IMR-90 (cell line): ENCODE measurements around the gene OVOL3. TPM values are rescaled to one million over a fixed set of nuclear protein-coding genes. Genes with fewer than 3 reads are reported as not detected.

Source experiments
- ATAC-seq: fragments of 200-7000 bp; cut with Tn5 transposase; 2 replicates; pipeline ENCODE4 v1.9.1; 2020; ENCODE audit warnings: low read depth, mild to moderate bottlenecking, moderate library complexity
- BruUV-seq: library from RNA; stranded (reverse); fragments of 400-500 nt; replicated peaks from 2 replicates; lab custom pipeline; 2021; lab: Mats Ljungman, UMichigan
- CTCF ChIA-PET: fragments of 300-600 bp; formaldehyde crosslinking; extraction: SDS; loops from one replicate; lab custom pipeline; 2021; ENCODE audit warnings: antibody characterized with exemption; lab: Yijun Ruan, JAX
- POLR2A ChIA-PET: fragments of 300-600 bp; sonication (Branson Sonifier 250); formaldehyde crosslinking; loops from one replicate; lab custom pipeline; 2022; ENCODE audit warnings: antibody characterized with exemption; ENCODE audit not compliant: unreplicated experiment; lab: Charles Lee
- DNase-seq: peaks from one replicate; pipeline ENCODE4 v3.0.0; 2013
- H2AFZ ChIP-seq: replicated peaks from 2 replicates; pipeline ENCODE3; 2013; ENCODE audit warnings: low read length, mild to moderate bottlenecking; ENCODE audit not compliant: poor library complexity
- H2AK5ac ChIP-seq: 2 replicates; pipeline ENCODE4 v1.6.1; 2013; ENCODE audit warnings: low read depth, low read length, inconsistent platforms
- H2AK9ac ChIP-seq: replicated peaks from 2 replicates; pipeline ENCODE3; 2013; ENCODE audit warnings: mild to moderate bottlenecking, low read depth, low read length, moderate library complexity; ENCODE audit not compliant: poor library complexity
- H2BK120ac ChIP-seq: 2 replicates; pipeline ENCODE4 v1.6.1; 2013; ENCODE audit warnings: low read depth, low read length, inconsistent platforms
- H2BK15ac ChIP-seq: 3 replicates; pipeline ENCODE4 v1.6.1; 2013; ENCODE audit warnings: low read depth, low read length, inconsistent platforms
- H2BK20ac ChIP-seq: 2 replicates; pipeline ENCODE4 v1.6.1; 2013; ENCODE audit warnings: low read depth, mild to moderate bottlenecking, inconsistent platforms, low read length, moderate library complexity
- H2BK5ac ChIP-seq: 2 replicates; pipeline ENCODE4 v1.6.1; 2013; ENCODE audit warnings: mild to moderate bottlenecking, low read depth, low read length, inconsistent platforms; ENCODE audit not compliant: poor library complexity, severe bottlenecking
- H3K14ac ChIP-seq: replicated peaks from 2 replicates; pipeline ENCODE4 v1.6.1; 2013; ENCODE audit warnings: low read depth, low read length, inconsistent platforms
- H3K18ac ChIP-seq: 2 replicates; pipeline ENCODE4 v1.6.1; 2013; ENCODE audit warnings: low read depth, low read length, control low read depth
- H3K23ac ChIP-seq: 2 replicates; pipeline ENCODE4 v1.6.1; 2013; ENCODE audit warnings: low read depth, low read length, inconsistent platforms
- H3K27ac ChIP-seq: 2 replicates; pipeline ENCODE4 v1.5.1; 2013; ENCODE audit warnings: mild to moderate bottlenecking, control low read depth, low read length; ENCODE audit not compliant: insufficient read depth
- H3K27me3 ChIP-seq: 2 replicates; pipeline ENCODE4 v1.6.1; 2013; ENCODE audit warnings: low read length; ENCODE audit not compliant: control insufficient read depth, insufficient read depth
- H3K36me3 ChIP-seq: 2 replicates; pipeline ENCODE4 v1.6.1; 2013; ENCODE audit warnings: low read length, mixed read lengths; ENCODE audit not compliant: control insufficient read depth, insufficient read depth
- H3K4ac ChIP-seq: 2 replicates; pipeline ENCODE4 v1.6.1; 2013; ENCODE audit warnings: low read depth, low read length, inconsistent platforms
- H3K4me1 ChIP-seq: 2 replicates; pipeline ENCODE4 v1.6.1; 2013; ENCODE audit warnings: low read length, mixed read lengths; ENCODE audit not compliant: control insufficient read depth, insufficient read depth
- H3K4me2 ChIP-seq: 2 replicates; pipeline ENCODE4 v1.6.1; 2013; ENCODE audit warnings: low read depth, mild to moderate bottlenecking, control low read depth, low read length, moderate library complexity
- H3K4me3 ChIP-seq: 2 replicates; pipeline ENCODE4 v1.5.1; 2013; ENCODE audit warnings: low read depth, mild to moderate bottlenecking, control low read depth, low read length, moderate library complexity; ENCODE audit not compliant: insufficient read depth
- H3K56ac ChIP-seq: 2 replicates; pipeline ENCODE4 v1.6.1; 2013; ENCODE audit warnings: low read length, inconsistent platforms; ENCODE audit not compliant: insufficient read depth; ENCODE audit errors: extremely low read depth
- H3K79me1 ChIP-seq, 2 experiments: 2 replicates each; pipeline ENCODE4 v1.6.1; 2013; ENCODE audit warnings: low read length in 2 of 2, inconsistent platforms in 1 of 2, low read depth in 1 of 2
- H3K9ac ChIP-seq: 2 replicates; pipeline ENCODE4 v1.6.1; 2013; ENCODE audit warnings: low read depth, low read length, control low read depth
- H3K9me1 ChIP-seq: 2 replicates; pipeline ENCODE4 v1.6.1; 2013; ENCODE audit warnings: low read length, inconsistent platforms; ENCODE audit not compliant: insufficient read depth
- H3K9me3 ChIP-seq: 2 replicates; pipeline ENCODE4 v1.6.1; 2013; ENCODE audit warnings: low read length; ENCODE audit not compliant: control insufficient read depth, insufficient read depth
- H4K20me1 ChIP-seq: 2 replicates; pipeline ENCODE4 v1.6.1; 2013; ENCODE audit warnings: low read length, inconsistent platforms; ENCODE audit not compliant: insufficient read depth
- H4K5ac ChIP-seq: 2 replicates; pipeline ENCODE4 v1.6.1; 2013; ENCODE audit warnings: mild to moderate bottlenecking, low read depth, low read length, control low read depth
- H4K8ac ChIP-seq, 2 experiments: 2 replicates each; pipeline ENCODE4 v1.6.1; 2013; ENCODE audit warnings: low read depth in 2 of 2, low read length in 2 of 2, control low read depth in 1 of 2, inconsistent platforms in 1 of 2
- H4K91ac ChIP-seq: 2 replicates; pipeline ENCODE4 v1.6.1; 2013; ENCODE audit warnings: low read depth, low read length, inconsistent platforms; ENCODE audit not compliant: insufficient read depth
- CTCF ChIP-seq: conservative IDR thresholded peaks from 2 replicates; pipeline ENCODE4 v1.5.1; 2012; ENCODE audit warnings: mild to moderate bottlenecking, low read depth, low read length, improper control_type of control experiment
- RFX5 ChIP-seq: IDR thresholded peaks from 2 replicates; pipeline ENCODE4 v1.8.0; 2012; ENCODE audit warnings: low read depth, mild to moderate bottlenecking, low read length, moderate library complexity
- WGBS, 2 experiments: methylation state at CpG; one replicate each; pipeline versions ENCODE4 v1.1.5 to v1.1.7; 2013; ENCODE audit warnings: missing lambda C conversion rate in 2 of 2; ENCODE audit not compliant: insufficient read length in 1 of 2; ENCODE audit errors: extremely low coverage in 2 of 2; 5-methylcytosine and 5-hydroxymethylcytosine counted together
- dilution Hi-C: fragments of 300-500 bp; cut with HindIII; formaldehyde crosslinking; loops from one replicate; pipeline ENCODE4 v1.14.3; 2018; ENCODE audit warnings: low sequenced_read_pairs; ENCODE audit not compliant: unreplicated experiment
- in situ Hi-C: fragments of 300-500 bp; cut with MboI; formaldehyde crosslinking; loops from 3 replicates; pipeline ENCODE4 v1.14.3; 2019; ENCODE audit warnings: low sequenced_read_pairs, inconsistent platforms, mixed read lengths
- intact Hi-C: fragments of 100-400 bp; cut with micrococcal nuclease; formaldehyde crosslinking; loops from 2 replicates; pipeline ENCODE4 v1.10.0; 2022
- polyA plus RNA-seq, 3 experiments: library from polyadenylated mRNA; depleted of rRNA; stranded (reverse); fragments of >200 nt; gene quantifications; 2 replicates each; pipeline ENCODE4 v1.2.3, GENCODE V29; 2012; ENCODE audit warnings: low replicate concordance in 1 of 3
- total RNA-seq: library from RNA; depleted of rRNA; stranded (reverse); fragments of >200 nt; gene quantifications from 2 replicates; pipeline ENCODE4 v1.2.3, GENCODE V29; 2012

Gene OVOL3
- total and polyA plus RNA-seq, 2 of the 4 experiments (the other 2 are of a cell fraction), result not detected

DNA sequence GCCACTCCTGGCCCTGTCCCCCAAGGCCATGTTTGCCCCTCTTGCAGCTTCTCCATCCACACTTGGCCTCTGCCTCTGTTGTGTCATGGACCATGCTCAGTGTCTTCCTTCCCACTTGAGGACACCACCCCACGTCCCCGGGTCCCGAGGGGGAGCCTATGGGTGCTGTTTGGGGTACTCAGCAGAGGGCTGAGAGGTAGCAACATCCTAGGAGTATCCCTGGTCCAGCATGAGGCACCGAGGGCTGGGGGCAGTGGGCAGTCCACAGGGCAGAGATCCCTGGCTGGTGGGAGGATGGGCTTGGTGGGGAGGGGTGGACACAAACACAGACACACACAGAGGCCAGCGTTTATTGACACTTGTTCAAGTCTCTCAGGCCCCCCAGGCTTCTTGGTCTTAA, 39.6 kb downstream of the OVOL3 start:
- peaks cover 18% of the 10 kb centered on the region for H4K20me1 ChIP-seq
- no peaks in the 10 kb centered on the region for H3K27me3 ChIP-seq
- H4K5ac ChIP-seq, result no peak overlapping the region
- no peaks in the 10 kb centered on the region for H3K9me3 ChIP-seq
- H2BK15ac ChIP-seq, result no peak overlapping the region; the same call in 2 of the 3 replicates
- H2AK9ac ChIP-seq, result no peak overlapping the region
- dilution Hi-C loops, result no loop called here
- DNase-seq (no peak), ATAC-seq (no peak; the same call in 1 of the 2 replicates)
- no CpG with 5 or more reads among the region's 5 CpGs for WGBS, 2 experiments
- H3K23ac ChIP-seq, result peak overlapping the region; percentile 65; the same call in 1 of the 2 replicates
- no peak overlapping the region for H4K91ac ChIP-seq
- no peak overlapping the region for H2AFZ ChIP-seq
- H3K56ac ChIP-seq, result no peak overlapping the region
- intact Hi-C loops, result no loop called here
- peaks cover 6% of the 10 kb centered on the region; the same call in 1 of the 2 replicates for H3K4me1 ChIP-seq
- no peak overlapping the region for H3K4me3 ChIP-seq
- H4K8ac ChIP-seq, result no peak overlapping the region
- H3K18ac ChIP-seq, result no peak overlapping the region
- no TSS peak for BruUV-seq
- H2AK5ac ChIP-seq, result no peak overlapping the region
- TF ChIP-seq RFX5 (no peak), CTCF (no peak)
- in situ Hi-C loops, result no loop called here
- H3K27ac ChIP-seq, result no peak overlapping the region
- no peak overlapping the region for H3K14ac ChIP-seq
- no peak overlapping the region for H3K4ac ChIP-seq
- no peak overlapping the region for H2BK5ac ChIP-seq
- peaks cover 47% of the 10 kb centered on the region for H3K36me3 ChIP-seq
- ChIA-PET POLR2A (interaction anchor here (0.6 kb wide), 1 partner anchor 950 kb away, joined by 10 read pairs; no protein-coding TSS in a partner anchor), CTCF (no interaction called here)
- H2BK20ac ChIP-seq, result no peak overlapping the region
- H3K4me2 ChIP-seq, result no peak overlapping the region
- peaks cover 3% of the 10 kb centered on the region for H3K9me1 ChIP-seq
- no peak overlapping the region for H3K9ac ChIP-seq
- H2BK120ac ChIP-seq, result no peak overlapping the region
- H3K79me1 ChIP-seq, result peaks cover 12 to 46% of the 10 kb centered on the region in 2 experiments
